DOHH2 (cell line): ENCODE results near the gene TRPM8.

Experiments used
- CTCF ChIP-seq: fragments of 200-600 bp; sonication (generic); IDR thresholded peaks from one replicate; pipeline ENCODE4 v1.5.1; 2014; ENCODE audit warnings: antibody characterized with exemption, mild to moderate bottlenecking, low read depth, low read length; ENCODE audit not compliant: poor library complexity, severe bottlenecking
- EZH2phosphoT487 ChIP-seq: fragments of 200-600 bp; sonication (generic); IDR thresholded peaks from 2 replicates; pipeline ENCODE4 v1.6.1; 2017; ENCODE audit warnings: borderline replicate concordance, mild to moderate bottlenecking, antibody characterized with exemption, low read length, moderate library complexity, mixed read lengths

DNA sequence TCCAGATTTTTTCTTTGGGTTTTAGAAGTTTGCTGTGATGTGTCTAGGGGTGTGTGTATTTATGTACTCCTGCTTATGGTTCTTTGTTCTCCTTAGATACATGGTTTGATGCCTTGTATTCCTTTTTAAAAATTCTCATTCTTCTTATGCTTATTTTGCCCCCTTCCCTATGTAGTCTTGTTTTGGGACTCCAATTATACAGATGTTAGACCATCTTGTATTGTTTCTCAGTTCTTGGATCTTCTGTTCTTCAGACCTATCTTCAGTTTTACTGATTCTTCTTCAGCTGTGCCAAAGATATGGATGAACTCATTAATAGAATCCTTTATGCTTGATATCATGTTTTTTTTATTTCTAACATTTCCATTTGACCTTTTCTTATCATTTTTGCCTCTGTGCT, 34.8 kb upstream of the TRPM8 start:
- TF ChIP-seq CTCF (no peak), EZH2phosphoT487 (no peak)
